OCI-LY3 (cell line): Measurements from ENCODE around the gene PPP6R3.
A peak's percentile ranks its signal among the peaks of the same experiment; 100 is the strongest.

Source experiments
- H2AFZ ChIP-seq: fragments of 200-600, 300-600 bp; shearing (Covaris generic); 2 replicates; pipeline ENCODE4 v1.6.0; 2014; ENCODE audit warnings: antibody characterized with exemption, low read depth, low read length
- H3K27ac ChIP-seq: fragments of 200-600, 300-600 bp; sonication (generic); 2 replicates; pipeline ENCODE4 v1.5.1; 2014; ENCODE audit warnings: mild to moderate bottlenecking, low read length, moderate library complexity, mixed read lengths
- H3K27me3 ChIP-seq: fragments of 200-600, 300-600 bp; sonication (generic); 2 replicates; pipeline ENCODE4 v1.6.1; 2014; ENCODE audit warnings: low read depth, low read length, mixed read lengths
- H3K36me3 ChIP-seq: fragments of 200-600, 300-600 bp; sonication (generic); replicated peaks from 2 replicates; pipeline ENCODE3; 2014; ENCODE audit warnings: low read depth, low read length, mixed read lengths
- H3K4me1 ChIP-seq: fragments of 300-600, 200-600 bp; sonication (generic); 2 replicates; pipeline ENCODE4 v1.6.1; 2014; ENCODE audit warnings: low read length, mixed read lengths
- H3K4me2 ChIP-seq: fragments of 200-600, 300-600 bp; sonication (generic); 2 replicates; pipeline ENCODE4 v1.6.1; 2014; ENCODE audit warnings: low read length, mixed read lengths
- H3K4me3 ChIP-seq: fragments of 300-600, 200-600 bp; sonication (generic); 2 replicates; pipeline ENCODE4 v1.5.1; 2014; ENCODE audit warnings: antibody characterized with exemption, mild to moderate bottlenecking, low read length, moderate library complexity
- H3K79me2 ChIP-seq: fragments of 300-600, 200-600 bp; shearing (Covaris generic); 2 replicates; pipeline ENCODE4 v1.6.1; 2014; ENCODE audit warnings: mild to moderate bottlenecking, low read length, mixed read lengths
- H3K9ac ChIP-seq: fragments of 300-600, 200-600 bp; shearing (Covaris generic); 2 replicates; pipeline ENCODE4 v1.6.0; 2014; ENCODE audit warnings: mild to moderate bottlenecking, low read length, moderate library complexity
- H3K9me3 ChIP-seq: fragments of 200-600, 300-600 bp; shearing (Covaris generic); 2 replicates; pipeline ENCODE4 v1.6.1; 2014; ENCODE audit warnings: low read length, mixed read lengths; ENCODE audit not compliant: insufficient read depth
- H4K20me1 ChIP-seq: fragments of 200-600, 300-600 bp; sonication (generic); 2 replicates; pipeline ENCODE4 v1.6.1; 2016; ENCODE audit warnings: low read length, mixed read lengths; ENCODE audit not compliant: insufficient read depth
- CTCF ChIP-seq: fragments of 200-600, 300-600 bp; sonication (generic); IDR thresholded peaks from 2 replicates; pipeline ENCODE4 v1.5.1; 2014; ENCODE audit warnings: antibody characterized with exemption, low read length, low read depth
- EZH2phosphoT487 ChIP-seq: fragments of 200-600 bp; shearing (Covaris generic); IDR thresholded peaks from 2 replicates; pipeline ENCODE4 v1.6.1; 2018; ENCODE audit warnings: antibody characterized with exemption, mixed run types, low read depth

PPP6R3 gene

DNA sequence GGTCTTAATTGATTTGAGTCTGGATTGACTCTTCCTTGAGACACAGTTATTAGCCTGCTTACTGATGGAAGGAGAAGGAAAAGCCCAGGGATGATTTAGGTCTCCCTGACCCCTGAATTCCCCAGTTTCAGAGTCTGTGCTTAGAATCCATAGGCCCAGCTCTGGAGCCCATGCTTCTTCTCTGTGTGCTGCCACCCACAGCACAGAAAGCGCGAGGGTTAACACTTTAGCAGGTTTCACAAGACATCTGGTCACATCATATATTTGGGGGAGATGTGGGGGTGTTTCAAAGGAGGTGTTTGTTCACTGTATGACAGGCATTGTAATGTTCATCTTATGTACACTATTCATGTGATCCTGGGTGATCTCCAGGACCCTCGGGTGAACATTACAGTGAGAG is 107.0 kb downstream of the PPP6R3 start:
- no peaks in the 10 kb centered on the region for H3K9me3 ChIP-seq
- no peak overlapping the region for H3K27ac ChIP-seq
- peaks cover 61% of the 10 kb centered on the region for H3K36me3 ChIP-seq
- H3K27me3 ChIP-seq, result no peaks in the 10 kb centered on the region
- H3K4me2 ChIP-seq, result no peak overlapping the region
- H2AFZ ChIP-seq, result no peak overlapping the region
- H3K9ac ChIP-seq, result no peak overlapping the region
- H3K4me3 ChIP-seq, result no peak overlapping the region
- peaks cover 20% of the 10 kb centered on the region for H3K79me2 ChIP-seq
- H4K20me1 ChIP-seq, result peaks cover 50% of the 10 kb centered on the region
- TF ChIP-seq EZH2phosphoT487 (no peak), CTCF (no peak)
- peaks cover 11% of the 10 kb centered on the region for H3K4me1 ChIP-seq

GRCh38 chr11:68569357-68569756 is 108.8 kb downstream of the PPP6R3 start:
- Histone ChIP-seq H3K4me1 (peaks cover 11% of the 10 kb centered on the region), H3K36me3 (peaks cover 65% of the 10 kb centered on the region)

DNA sequence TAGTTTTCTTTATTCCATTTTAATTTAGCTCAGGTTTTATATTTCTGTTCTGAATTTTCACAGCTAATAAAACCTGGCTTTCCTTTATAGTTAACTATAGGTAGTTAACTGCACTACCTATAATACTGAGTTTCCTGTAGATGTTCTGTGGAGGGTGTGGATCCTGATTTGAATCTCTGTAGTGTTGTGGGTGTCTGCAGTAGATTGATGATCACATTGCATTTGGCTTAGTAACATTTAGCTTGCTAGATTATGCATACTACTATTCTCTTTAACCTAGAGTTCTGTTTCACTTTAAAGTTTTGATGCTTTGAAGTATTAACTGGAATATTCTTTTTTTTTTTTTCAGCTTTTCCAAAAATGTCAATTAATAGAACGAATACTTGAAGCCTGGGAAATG is 110.1 kb downstream of the PPP6R3 start:
- Histone ChIP-seq H3K36me3 (peaks cover 65% of the 10 kb centered on the region), H3K4me2 (no peak overlapping the region), H3K27ac (no peak overlapping the region), H3K27me3 (no peaks in the 10 kb centered on the region), H3K9ac (no peak overlapping the region), H3K4me3 (no peak overlapping the region), H3K9me3 (no peaks in the 10 kb centered on the region), H3K4me1 (peaks cover 11% of the 10 kb centered on the region), H3K79me2 (peaks cover 25% of the 10 kb centered on the region), H4K20me1 (peaks cover 51% of the 10 kb centered on the region), H2AFZ (no peak overlapping the region)
- TF ChIP-seq CTCF, result no peak
- TF ChIP-seq EZH2phosphoT487, result no peak

More at GRCh38 chr11:68569357-68569756, 108.8 kb downstream of the PPP6R3 start:
- Histone ChIP-seq H3K27me3 (no peaks in the 10 kb centered on the region), H3K27ac (no peak overlapping the region), H4K20me1 (peaks cover 56% of the 10 kb centered on the region), H3K9me3 (no peaks in the 10 kb centered on the region), H3K9ac (no peak overlapping the region), H3K4me2 (peak overlapping the region; percentile 47), H3K4me3 (no peak overlapping the region), H3K79me2 (peaks cover 25% of the 10 kb centered on the region), H2AFZ (no peak overlapping the region)
- TF ChIP-seq CTCF, result no peak
- TF ChIP-seq EZH2phosphoT487, result no peak

GRCh38 chr11:68574308-68574707 is 113.8 kb downstream of the PPP6R3 start:
- no peak for TF ChIP-seq EZH2phosphoT487
- TF ChIP-seq CTCF, result no peak
- no peak overlapping the region for H3K4me3 ChIP-seq
- H3K9ac ChIP-seq, result no peak overlapping the region
- H3K4me1 ChIP-seq, result peaks cover 6% of the 10 kb centered on the region
- H3K4me2 ChIP-seq, result no peak overlapping the region
- no peak overlapping the region for H3K27ac ChIP-seq
- H3K36me3 ChIP-seq, result peaks cover 82% of the 10 kb centered on the region
- no peak overlapping the region for H2AFZ ChIP-seq
- no peaks in the 10 kb centered on the region for H3K9me3 ChIP-seq
- no peaks in the 10 kb centered on the region for H3K27me3 ChIP-seq
- peaks cover 16% of the 10 kb centered on the region for H3K79me2 ChIP-seq
- peaks cover 33% of the 10 kb centered on the region for H4K20me1 ChIP-seq
